Measurements from ENCODE around the gene GRAP2. TPM values are rescaled to one million over a fixed set of nuclear protein-coding genes. Genes with fewer than 3 reads are reported as not detected.
A peak's percentile ranks its signal among the peaks of the same experiment; 100 is the strongest.
"Not testable (repeated sequence)": the region's sequence is repeated elsewhere in the genome, so short reads cannot be mapped to it uniquely, and the experiment has no call there.

GRAP2 gene
- total RNA-seq, 4 donors from 2014 or later, result 3.8 to 10.5 (median 4.3) TPM

GRCh38 chr22:39992088-39992826 lies 91.4 kb downstream of the GRAP2 start:
- H3K4me1 ChIP-seq, result peaks cover 0 to 33% (median 13%) of the 10 kb centered on the region in 4 donors
- DNase-seq (ENCODE audit: low spot score in 2 of 2), result no peak
- H3K9me3 ChIP-seq, result no peaks in the 10 kb centered on the region
- TF ChIP-seq CTCF (IDR thresholded peaks at IDR 0.05), result no peak
- no peak for TF ChIP-seq EP300 (IDR thresholded peaks at IDR 0.05)
- no peak for TF ChIP-seq POLR2A (IDR thresholded peaks at IDR 0.05)
- H3K27me3 ChIP-seq, result peaks cover 0 to 13% of the 10 kb centered on the region in 2 donors
- WGBS, 2 donors, result 91 to 95% methylated on average over 5 of the region's 5 CpGs
- no peak overlapping the region for H3K4me3 ChIP-seq
- H3K27ac ChIP-seq, result peak overlapping the region in 1 of 4 donors; percentile 36
- no peaks in the 10 kb centered on the region for H3K36me3 ChIP-seq

GRCh38 chr22:39992894-39993293 lies 92.0 kb downstream of the GRAP2 start:
- H3K36me3 ChIP-seq; H3K9me3 ChIP-seq; DNase-seq (ENCODE audit: low spot score in 2 of 2); H3K4me3 ChIP-seq: not testable (repeated sequence)
- Histone ChIP-seq H3K27me3 (peaks cover 0 to 13% of the 10 kb centered on the region in 2 donors), H3K27ac (peak overlapping the region in 1 of 4 donors; percentile 97), H3K4me1 (peaks cover 0 to 39% (median 19%) of the 10 kb centered on the region in 4 donors)
- WGBS, 2 donors, result 94 to 95% methylated on average over 7 of the region's 7 CpGs

GRCh38 chr22:39994041-39994565 lies 93.2 kb downstream of the GRAP2 start:
- H3K9me3 ChIP-seq, result no peaks in the 10 kb centered on the region
- peak overlapping the region; percentile 4 to 97 (median 74) for H3K27ac ChIP-seq
- no peak for DNase-seq (ENCODE audit: low spot score in 2 of 2)
- H3K36me3 ChIP-seq, result no peaks in the 10 kb centered on the region
- peaks cover 0 to 13% of the 10 kb centered on the region in 2 donors for H3K27me3 ChIP-seq
- WGBS, 2 donors, result 53 to 58% methylated on average over 14 to 15 of the region's 20 CpGs
- H3K4me3 ChIP-seq, result peak overlapping the region in 1 of 4 donors; percentile 31
- peaks cover 0 to 51% (median 31%) of the 10 kb centered on the region in 4 donors for H3K4me1 ChIP-seq
- TF ChIP-seq CTCF (IDR thresholded peaks at IDR 0.05) (no peak), EP300 (IDR thresholded peaks at IDR 0.05) (no peak), POLR2A (IDR thresholded peaks at IDR 0.05) (no peak)

- TF ChIP-seq EP300 (IDR thresholded peaks at IDR 0.05), result no peak
- no peak for TF ChIP-seq CTCF (IDR thresholded peaks at IDR 0.05)
- TF ChIP-seq POLR2A (IDR thresholded peaks at IDR 0.05), result no peak
- peak within 1 kb of the TSS; percentile 20 to 46 (median 36) for H3K4me3 ChIP-seq
- no peaks in the 10 kb centered on the region for H3K36me3 ChIP-seq
- H3K4me1 ChIP-seq, result peaks cover 0 to 58% (median 36%) of the 10 kb centered on the region in 4 donors
- 7 to 51% methylated on average over 7 to 18 of the region's 115 CpGs for WGBS, 2 donors
- H3K9me3 ChIP-seq, result no peaks in the 10 kb centered on the region
- peaks cover 0 to 13% of the 10 kb centered on the region in 2 donors for H3K27me3 ChIP-seq
- H3K27ac ChIP-seq, result peak within 1 kb of the TSS; percentile 87 to 97 (median 94)
- DNase-seq (ENCODE audit: low spot score in 2 of 2), result no peak
Measured at GRCh38 chr22:39994566-39995392, 93.9 kb downstream of the GRAP2 start, which contains the start of gene FAM83F. Gene FAM83F (plus strand): TSS chr22:39994954. CDS start chr22:39995043, 89 bp downstream.

GRCh38 chr22:39995393-39996252 lies 94.7 kb downstream of the GRAP2 start:
- peaks cover 0 to 65% (median 38%) of the 10 kb centered on the region in 4 donors for H3K4me1 ChIP-seq
- TF ChIP-seq CTCF (IDR thresholded peaks at IDR 0.05) (no peak), POLR2A (IDR thresholded peaks at IDR 0.05) (no peak), EP300 (IDR thresholded peaks at IDR 0.05) (no peak)
- DNase-seq (ENCODE audit: low spot score in 2 of 2), result no peak
- H3K27ac ChIP-seq, result peak overlapping the region; percentile 87 to 97 (median 94)
- peaks cover 0 to 13% of the 10 kb centered on the region in 2 donors for H3K27me3 ChIP-seq
- H3K9me3 ChIP-seq, result no peaks in the 10 kb centered on the region
- no peaks in the 10 kb centered on the region for H3K36me3 ChIP-seq
- H3K4me3 ChIP-seq, result peak overlapping the region; percentile 20 to 46 (median 36)
- 56 to 63% methylated on average over 16 to 32 of the region's 35 CpGs for WGBS, 2 donors
